ENCODE data around the gene APOM.

Gene APOM

GRCh38 chr6:31707701-31708100 lies 52.0 kb downstream of the APOM start:
- no peak for TF ChIP-seq CTCF (IDR thresholded peaks at IDR 0.05; ENCODE audit: low read depth, low read length)
- H3K27me3 ChIP-seq (ENCODE audit: insufficient read depth, low read depth, severe bottlenecking): no peaks in the 10 kb centered on the region
- no peak overlapping the region for H3K4me3 ChIP-seq (ENCODE audit: low read depth, low read length)
- H3K27ac ChIP-seq: no peak overlapping the region
- H3K9me3 ChIP-seq (ENCODE audit: severe bottlenecking): no peaks in the 10 kb centered on the region
- H3K36me3 ChIP-seq: no peaks in the 10 kb centered on the region; the same call in 1 of the 2 replicates
- no peak for DNase-seq
